Measurements from ENCODE around the gene BAG3. TPM values are rescaled to one million over a fixed set of nuclear protein-coding genes. Genes with fewer than 3 reads are reported as not detected.

The BAG3 gene
- total RNA-seq, 2 experiments from 2014 or later: 26.8 to 28.1 TPM

DNA sequence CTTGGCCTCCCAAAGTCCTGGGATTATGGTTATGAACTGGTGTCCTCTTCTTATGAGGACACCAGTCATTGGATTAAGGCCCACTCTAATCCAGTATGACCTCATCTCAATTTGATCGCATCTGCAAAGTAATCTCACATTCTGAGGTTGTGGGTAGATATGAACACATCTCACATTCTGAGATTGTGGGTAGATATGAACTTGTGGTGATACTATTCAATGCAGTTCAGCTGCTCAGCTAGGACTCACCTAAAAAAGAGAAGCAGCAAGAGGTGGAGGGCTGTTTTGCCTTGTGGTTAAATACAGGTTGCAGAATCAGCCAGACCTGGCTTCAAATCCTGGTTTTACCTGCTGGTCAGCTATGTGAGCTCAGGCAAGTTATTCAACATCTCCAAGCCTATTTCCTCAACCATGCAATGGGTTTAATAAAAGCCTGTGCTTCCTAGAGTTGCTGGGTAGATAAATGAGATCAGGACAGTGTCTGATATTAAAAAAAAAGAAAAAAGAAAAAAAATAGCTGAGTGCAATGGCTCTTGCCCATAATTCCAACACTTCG lies 8.5 kb upstream of the BAG3 start:
- no peak for DNase-seq

DNA sequence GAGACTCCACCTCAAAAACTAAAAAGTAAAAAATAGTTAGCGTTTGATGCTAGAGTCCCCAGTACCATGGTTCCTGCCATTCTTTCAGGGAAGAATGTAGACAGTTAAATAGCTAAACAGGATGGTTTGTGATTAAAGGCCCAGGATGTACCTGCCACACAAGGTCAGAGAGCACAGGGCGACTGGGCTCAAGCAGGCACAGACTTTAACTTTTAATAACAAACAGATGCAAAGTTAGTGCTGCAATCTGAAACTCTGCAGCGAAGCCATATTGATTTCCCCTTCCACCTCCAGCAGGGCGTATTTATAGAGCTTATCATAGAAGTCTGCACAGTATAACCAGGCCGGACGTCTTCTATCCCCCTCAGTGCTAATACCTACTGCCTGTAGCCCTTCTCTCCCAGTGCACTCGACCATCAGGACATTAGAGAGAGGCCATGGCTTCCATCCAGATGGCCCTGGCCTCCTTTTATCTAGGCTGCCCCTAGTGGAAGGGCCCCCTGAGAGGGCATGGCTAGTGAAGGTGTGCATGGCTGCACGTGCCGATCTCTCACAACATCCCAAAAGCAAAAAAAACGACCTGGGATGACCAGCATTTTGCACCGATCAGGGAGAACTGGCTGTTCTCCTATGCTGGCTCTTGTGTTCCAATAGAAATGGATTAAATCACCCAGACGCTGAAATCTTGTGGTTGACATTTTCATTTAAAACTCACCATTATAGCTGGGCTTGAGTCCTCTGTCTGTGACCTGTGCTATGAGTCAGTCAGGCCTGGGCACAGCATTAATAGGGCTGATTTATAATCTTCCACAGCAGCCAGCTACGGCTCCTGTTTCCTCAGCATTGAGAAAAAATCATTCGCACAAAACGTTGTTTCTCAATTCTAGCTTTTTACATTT lies 7.6 kb upstream of the BAG3 start:
- no peak for DNase-seq
- POLR2A ChIA-PET: interaction anchor here (1.5 kb wide), 1 partner anchor 8 kb away, joined by 4 read pairs; the partner anchor contains the start of gene BAG3
- CTCF ChIA-PET: interaction anchor here (0.6 to 2.3 kb wide), 7 partner anchors 7 to 216 kb away, joined by 3 to 7 read pairs (median 3); partner anchors contain the start of gene BAG3
- Mint-ChIP-seq H3K27ac (no peak overlapping the region), H3K9me3 (no peaks in the 10 kb centered on the region), H3K4me3 (no peak overlapping the region), H3K36me3 (no peaks in the 10 kb centered on the region), H3K4me1 (ENCODE audit: low read depth) (peaks cover 20% of the 10 kb centered on the region), H3K27me3 (no peaks in the 10 kb centered on the region)
- intact Hi-C loops (cut with micrococcal nuclease): no loop called here

More for the DNA sequence above, 8.5 kb upstream of the BAG3 start:
- intact Hi-C loops (cut with micrococcal nuclease): no loop called here
- Mint-ChIP-seq H3K27ac (no peak overlapping the region), H3K27me3 (no peaks in the 10 kb centered on the region), H3K4me1 (ENCODE audit: low read depth) (peaks cover 20% of the 10 kb centered on the region), H3K4me3 (no peak overlapping the region), H3K9me3 (no peaks in the 10 kb centered on the region), H3K36me3 (no peaks in the 10 kb centered on the region)
- ChIA-PET POLR2A (interaction anchor here (0.6 to 1.5 kb wide), 3 partner anchors 8 to 13 kb away, joined by 3 to 4 read pairs (median 3); partner anchors contain the start of gene BAG3), CTCF (interaction anchor here (0.6 to 2.3 kb wide), 6 partner anchors 8 to 217 kb away, joined by 3 to 7 read pairs (median 3); partner anchors contain the start of gene BAG3)

DNA sequence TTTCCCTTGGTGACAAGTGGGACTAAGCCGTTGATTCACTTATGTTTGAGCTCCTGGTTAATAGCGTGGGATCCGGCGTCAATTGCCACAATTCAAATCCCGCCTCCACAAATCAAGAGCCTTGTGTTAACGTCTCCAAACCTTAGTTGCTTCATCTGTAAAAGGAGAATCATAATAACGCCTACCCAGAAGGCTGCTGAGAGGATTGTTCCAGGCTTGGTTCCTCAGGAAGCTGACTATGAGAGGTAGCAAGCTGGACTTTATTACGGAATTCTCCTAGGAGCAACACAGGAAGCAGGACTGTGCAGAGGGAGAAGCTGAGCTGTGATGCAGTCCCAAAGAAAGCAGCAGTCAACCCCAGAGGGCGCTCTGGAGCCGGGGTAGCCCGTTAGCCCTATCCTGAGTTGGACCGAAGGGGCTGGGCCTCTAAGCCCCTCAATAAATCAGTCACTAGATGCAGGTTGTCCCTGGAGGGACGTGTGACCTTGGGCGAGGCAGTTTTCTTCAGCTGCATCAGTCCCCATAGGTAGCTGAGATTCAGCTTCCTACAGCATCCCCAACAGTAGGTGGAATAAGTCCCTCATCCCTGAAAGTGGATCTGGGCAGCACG lies 6.9 kb upstream of the BAG3 start:
- CTCF ChIA-PET: interaction anchor here (1.5 to 2.3 kb wide), 3 partner anchors 9 to 216 kb away, joined by 4 to 7 read pairs (median 5); no protein-coding TSS in a partner anchor
- no peaks in the 10 kb centered on the region for H3K9me3 Mint-ChIP-seq
- DNase-seq: no peak
- no peaks in the 10 kb centered on the region for H3K36me3 Mint-ChIP-seq
- H3K27ac Mint-ChIP-seq: no peak overlapping the region
- H3K27me3 Mint-ChIP-seq: no peaks in the 10 kb centered on the region
- intact Hi-C loops (cut with micrococcal nuclease): no loop called here
- POLR2A ChIA-PET: no interaction called here
- peaks cover 20% of the 10 kb centered on the region for H3K4me1 Mint-ChIP-seq (ENCODE audit: low read depth)
- H3K4me3 Mint-ChIP-seq: no peak overlapping the region

DNA sequence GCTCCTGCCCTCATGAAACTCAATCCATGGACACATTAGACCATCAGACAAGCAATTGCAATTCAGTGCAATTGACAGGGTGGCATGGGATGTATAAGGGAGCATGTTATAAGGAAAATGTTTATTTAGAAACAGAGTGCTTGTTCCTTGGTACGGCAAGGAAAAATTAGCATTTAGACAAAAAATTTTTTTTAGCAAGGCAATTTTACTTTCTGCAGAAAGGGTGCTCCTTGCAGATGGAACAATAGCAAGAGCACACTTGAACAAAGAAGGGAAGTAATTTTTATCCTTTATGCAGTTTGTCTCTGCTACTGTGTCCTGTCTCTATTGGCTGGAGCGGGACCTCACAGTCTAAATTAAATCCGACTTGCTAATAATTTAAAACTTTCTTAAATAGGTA lies 6.2 kb upstream of the BAG3 start:
- Mint-ChIP-seq H3K4me3 (no peak overlapping the region), H3K36me3 (no peaks in the 10 kb centered on the region), H3K9me3 (no peaks in the 10 kb centered on the region), H3K27ac (no peak overlapping the region), H3K27me3 (no peaks in the 10 kb centered on the region), H3K4me1 (ENCODE audit: low read depth) (peaks cover 20% of the 10 kb centered on the region)
- no peak for DNase-seq
- ChIA-PET POLR2A (no interaction called here), CTCF (no interaction called here)
- intact Hi-C loops (cut with micrococcal nuclease): no loop called here

DNA sequence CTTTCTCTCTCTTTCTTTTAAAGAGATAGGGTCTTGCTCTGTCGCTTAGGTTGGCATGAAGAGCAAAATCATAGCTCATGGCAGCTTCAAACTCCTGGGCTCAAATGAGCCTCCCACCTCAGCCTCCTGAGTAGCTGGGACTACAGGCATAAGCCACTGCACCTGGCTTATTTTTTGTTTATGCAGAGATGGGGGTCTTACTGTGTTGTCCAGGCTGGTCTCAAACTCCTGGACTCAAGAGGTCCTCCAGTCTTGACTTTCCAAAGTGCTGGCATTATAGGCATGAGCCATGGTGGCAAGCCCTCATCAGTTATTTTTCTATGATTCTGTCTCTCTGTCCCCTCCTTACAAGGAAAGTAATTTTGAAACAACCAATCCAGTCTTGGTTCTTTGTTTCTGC lies 1.1 kb upstream of the BAG3 start:
- intact Hi-C loops (cut with micrococcal nuclease): loop anchor here (2.0 to 10.0 kb wide), 5 partner anchors 148 to 895 kb away; partner anchors contain the start of genes CACUL1, EIF3A and GRK5
- no peaks in the 10 kb centered on the region for H3K9me3 Mint-ChIP-seq
- no peak for DNase-seq
- H3K27ac Mint-ChIP-seq: peak overlapping the region; percentile 94
- ChIA-PET CTCF (interaction anchor here (0.6 to 1.0 kb wide), 2 partner anchors 47 to 209 kb away, joined by 3 to 4 read pairs; no protein-coding TSS in a partner anchor), POLR2A (interaction anchor here (0.9 kb wide), 1 partner anchor 132 kb away, joined by 3 read pairs; no protein-coding TSS in a partner anchor)
- peaks cover 8% of the 10 kb centered on the region for H3K36me3 Mint-ChIP-seq
- H3K4me1 Mint-ChIP-seq (ENCODE audit: low read depth): peaks cover 29% of the 10 kb centered on the region
- H3K27me3 Mint-ChIP-seq: no peaks in the 10 kb centered on the region
- H3K4me3 Mint-ChIP-seq: peak overlapping the region; percentile 95

DNA sequence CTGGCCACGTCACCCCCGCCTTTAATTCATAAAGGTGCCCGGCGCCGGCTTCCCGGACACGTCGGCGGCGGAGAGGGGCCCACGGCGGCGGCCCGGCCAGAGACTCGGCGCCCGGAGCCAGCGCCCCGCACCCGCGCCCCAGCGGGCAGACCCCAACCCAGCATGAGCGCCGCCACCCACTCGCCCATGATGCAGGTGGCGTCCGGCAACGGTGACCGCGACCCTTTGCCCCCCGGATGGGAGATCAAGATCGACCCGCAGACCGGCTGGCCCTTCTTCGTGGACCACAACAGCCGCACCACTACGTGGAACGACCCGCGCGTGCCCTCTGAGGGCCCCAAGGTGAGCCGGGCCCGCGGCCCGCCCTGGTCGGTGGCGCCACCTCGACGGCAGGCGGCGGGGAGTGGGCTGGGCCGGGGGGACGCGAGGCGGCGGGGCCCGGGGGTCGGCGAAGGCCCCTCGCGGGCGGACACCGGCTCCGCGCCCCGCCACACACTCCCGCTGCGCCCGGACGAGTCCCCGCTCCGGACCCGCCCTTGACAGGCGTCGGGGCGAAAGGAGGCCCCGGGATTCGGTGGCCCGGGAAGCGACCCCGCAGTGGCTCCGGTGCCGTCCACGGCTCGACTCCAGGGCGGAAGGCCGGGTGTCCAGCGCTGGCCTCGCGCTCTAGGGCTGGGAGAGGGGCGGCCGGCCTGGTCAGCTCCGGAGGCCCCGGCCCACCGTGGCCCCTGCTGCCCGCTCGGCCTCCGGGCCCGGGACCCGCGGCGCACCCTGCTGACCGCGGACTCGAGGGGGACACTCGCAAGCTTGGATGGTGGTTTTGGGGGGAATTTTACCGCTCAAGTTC lies 557 bp downstream of the BAG3 start:
- Mint-ChIP-seq H3K36me3 (peaks cover 13% of the 10 kb centered on the region), H3K9me3 (no peaks in the 10 kb centered on the region), H3K4me3 (peak overlapping the region; percentile 85), H3K27ac (peak overlapping the region; percentile 97), H3K4me1 (ENCODE audit: low read depth) (peaks cover 45% of the 10 kb centered on the region), H3K27me3 (no peaks in the 10 kb centered on the region)
- CTCF ChIA-PET: interaction anchor here (0.8 to 1.4 kb wide), 5 partner anchors 9 to 108 kb away, joined by 3 read pairs; partner anchors contain the start of gene INPP5F
- intact Hi-C loops (cut with micrococcal nuclease): loop anchor here (1.0 to 10.0 kb wide), 10 partner anchors 43 to 897 kb away; partner anchors contain the start of genes CACUL1, EIF3A and GRK5
- POLR2A ChIA-PET: interaction anchor here (0.6 to 1.4 kb wide), 9 partner anchors 9 to 222 kb away, joined by 3 to 5 read pairs (median 4); partner anchors contain the start of genes MCMBP, RGS10 and TIAL1
- DNase-seq: peak; percentile 38

DNA sequence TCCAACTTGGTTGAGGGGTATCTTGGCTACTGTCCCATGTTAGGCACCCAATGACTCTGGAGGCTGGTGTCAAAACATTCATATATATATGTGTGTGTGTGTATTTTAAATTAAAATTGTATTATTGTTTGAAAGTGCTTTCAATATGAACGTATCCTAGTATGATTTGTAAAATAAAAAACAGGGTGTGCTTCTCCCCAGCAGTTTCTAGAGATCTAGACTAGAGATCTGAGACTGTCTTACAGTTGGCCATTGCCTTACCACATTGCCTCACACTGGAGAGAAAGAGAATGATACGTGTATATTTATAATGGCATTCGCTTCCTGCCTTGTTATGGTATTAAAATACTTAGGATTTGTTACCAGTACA lies 1.2 kb downstream of the BAG3 start:
- H3K4me3 Mint-ChIP-seq: peak overlapping the region; percentile 79
- intact Hi-C loops (cut with micrococcal nuclease): loop anchor here (1.0 to 10.0 kb wide), 8 partner anchors 44 to 898 kb away; partner anchors contain the start of genes CACUL1 and GRK5
- no peaks in the 10 kb centered on the region for H3K9me3 Mint-ChIP-seq
- H3K36me3 Mint-ChIP-seq: peaks cover 13% of the 10 kb centered on the region
- ChIA-PET POLR2A (interaction anchor here (1.4 kb wide), 1 partner anchor 11 kb away, joined by 4 read pairs; no protein-coding TSS in a partner anchor), CTCF (interaction anchor here (0.9 to 1.4 kb wide), 6 partner anchors 12 to 445 kb away, joined by 3 to 8 read pairs (median 4); partner anchors contain the start of genes GRK5 and INPP5F)
- peak overlapping the region; percentile 97 for H3K27ac Mint-ChIP-seq
- no peaks in the 10 kb centered on the region for H3K27me3 Mint-ChIP-seq
- peak; percentile 27 for DNase-seq
- H3K4me1 Mint-ChIP-seq (ENCODE audit: low read depth): peaks cover 52% of the 10 kb centered on the region

DNA sequence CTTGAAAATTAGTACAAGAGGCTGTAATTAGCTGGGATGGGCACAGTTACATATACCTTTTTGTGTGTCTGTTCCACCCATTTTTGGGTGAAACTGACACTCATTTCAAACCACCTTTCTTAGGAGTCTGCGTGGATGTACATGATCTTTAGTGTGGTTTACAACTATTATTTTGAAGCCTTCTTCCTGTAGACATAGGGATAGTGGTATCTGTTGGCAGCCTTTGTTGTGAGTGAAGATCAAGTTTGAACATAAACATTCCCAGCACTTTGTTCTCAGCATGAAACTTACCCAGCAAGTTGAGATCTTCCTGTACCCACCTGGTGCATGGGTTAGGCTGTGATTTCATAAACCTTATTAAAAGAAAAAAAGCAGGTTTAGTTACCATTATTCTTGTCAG lies 2.0 kb downstream of the BAG3 start:
- Mint-ChIP-seq H3K36me3 (peaks cover 13% of the 10 kb centered on the region), H3K27me3 (no peaks in the 10 kb centered on the region), H3K27ac (peak overlapping the region; percentile 97), H3K9me3 (no peaks in the 10 kb centered on the region), H3K4me1 (ENCODE audit: low read depth) (peaks cover 57% of the 10 kb centered on the region), H3K4me3 (peak overlapping the region; percentile 79)
- DNase-seq: no peak
- ChIA-PET POLR2A (interaction anchor here (0.7 to 1.7 kb wide), 3 partner anchors 10 to 136 kb away, joined by 3 to 5 read pairs (median 4); partner anchors contain the start of gene INPP5F), CTCF (interaction anchor here (0.9 to 1.5 kb wide), 10 partner anchors 9 to 446 kb away, joined by 3 to 8 read pairs (median 4); partner anchors contain the start of genes GRK5 and INPP5F)
- intact Hi-C loops (cut with micrococcal nuclease): loop anchor here (2.0 to 10.0 kb wide), 5 partner anchors 136 to 898 kb away; partner anchors contain the start of genes CACUL1 and GRK5

DNA sequence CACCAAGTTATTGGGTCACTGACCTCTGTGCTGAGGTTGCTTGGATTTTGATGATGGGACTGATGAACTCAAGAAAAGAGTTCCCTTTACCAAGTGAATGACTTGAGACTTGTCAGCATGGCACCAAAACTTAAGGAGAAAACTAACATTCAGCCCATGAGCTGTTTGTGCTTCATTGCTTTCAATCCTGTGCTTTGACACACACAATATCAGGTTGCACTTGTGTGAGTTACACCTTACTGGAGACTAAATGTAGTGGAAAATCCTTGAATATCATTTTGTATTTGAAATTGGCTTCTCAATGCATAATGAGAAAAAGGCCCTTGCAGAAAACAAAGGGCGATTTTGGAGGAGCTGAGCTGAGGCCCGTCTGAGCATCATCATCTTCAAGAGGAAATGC lies 2.7 kb downstream of the BAG3 start:
- ChIA-PET CTCF (interaction anchor here (0.8 to 1.5 kb wide), 5 partner anchors 10 to 206 kb away, joined by 3 to 4 read pairs (median 4); no protein-coding TSS in a partner anchor), POLR2A (interaction anchor here (1.7 kb wide), 1 partner anchor 72 kb away, joined by 5 read pairs; the partner anchor contains the start of gene INPP5F)
- Mint-ChIP-seq H3K4me3 (peak overlapping the region; percentile 79), H3K36me3 (peaks cover 13% of the 10 kb centered on the region), H3K27me3 (no peaks in the 10 kb centered on the region), H3K9me3 (no peaks in the 10 kb centered on the region), H3K27ac (peak overlapping the region; percentile 97), H3K4me1 (ENCODE audit: low read depth) (peaks cover 64% of the 10 kb centered on the region)
- no peak for DNase-seq
- intact Hi-C loops (cut with micrococcal nuclease): loop anchor here (2.0 to 10.0 kb wide), 7 partner anchors 51 to 899 kb away; partner anchors contain the start of genes CACUL1 and GRK5

DNA sequence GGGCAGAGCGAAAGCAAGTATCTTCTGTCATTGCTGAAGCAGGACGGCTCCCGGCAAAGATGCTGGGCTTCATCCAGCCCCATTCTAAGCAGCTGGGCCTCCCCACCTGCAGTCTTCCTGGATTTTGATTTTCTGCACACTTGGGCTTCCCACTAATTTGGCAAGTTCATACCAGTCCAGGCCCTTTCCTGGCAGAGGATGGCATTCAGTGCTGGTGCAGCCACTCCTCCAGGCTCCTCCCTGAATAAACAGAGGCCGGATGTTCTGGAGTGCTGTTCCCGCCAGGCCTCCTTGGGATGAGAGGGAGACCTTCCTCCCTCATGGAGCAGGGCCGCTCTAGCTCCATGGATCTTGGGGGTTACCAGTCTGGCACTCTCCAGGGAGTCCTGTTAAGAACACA lies 3.4 kb downstream of the BAG3 start:
- Mint-ChIP-seq H3K36me3 (peaks cover 13% of the 10 kb centered on the region), H3K4me3 (peak overlapping the region; percentile 79), H3K27me3 (no peaks in the 10 kb centered on the region), H3K9me3 (no peaks in the 10 kb centered on the region), H3K27ac (peak overlapping the region; percentile 97), H3K4me1 (ENCODE audit: low read depth) (peaks cover 68% of the 10 kb centered on the region)
- no peak for DNase-seq
- ChIA-PET POLR2A (interaction anchor here (1.6 to 1.7 kb wide), 2 partner anchors 9 to 71 kb away, joined by 5 to 8 read pairs; partner anchors contain the start of gene INPP5F), CTCF (interaction anchor here (0.8 to 1.5 kb wide), 6 partner anchors 9 to 205 kb away, joined by 3 to 4 read pairs (median 4); no protein-coding TSS in a partner anchor)
- intact Hi-C loops (cut with micrococcal nuclease): loop anchor here (2.0 to 10.0 kb wide), 6 partner anchors 50 to 900 kb away; partner anchors contain the start of genes CACUL1 and GRK5

All from activated CD4-positive, alpha-beta memory T cell treated with anti-CD3 and anti-CD28 coated beads for 36 hours (primary cell).